Measurements from ENCODE around the gene CMIP. TPM values are rescaled to one million over a fixed set of nuclear protein-coding genes. Genes with fewer than 3 reads are reported as not detected.

CMIP gene
- total RNA-seq, 4 donors from 2014 or later, result 16.7 to 104 (median 43.6) TPM

- Histone ChIP-seq H3K4me3 (no peak overlapping the region), H3K9me3 (no peaks in the 10 kb centered on the region), H3K27me3 (no peaks in the 10 kb centered on the region), H3K4me1 (no peaks in the 10 kb centered on the region), H3K36me3 (no peaks in the 10 kb centered on the region), H3K27ac (no peak overlapping the region)
- TF ChIP-seq POLR2A (IDR thresholded peaks at IDR 0.05), result no peak
- no peak for TF ChIP-seq CTCF (IDR thresholded peaks at IDR 0.05)
- DNase-seq, result no peak
- intact Hi-C loops (cut with DNase I; ENCODE audit: low total_unique reads), result no loop called here
These were observed 158.2 kb downstream of the CMIP start for GRCh38 chr16:81602792-81603191.

- intact Hi-C loops (cut with DNase I; ENCODE audit: low total_unique reads), result no loop called here
- Histone ChIP-seq H3K4me1 (peaks cover 0 to 2% of the 10 kb centered on the region in 2 donors), H3K27ac (no peak overlapping the region), H3K27me3 (no peaks in the 10 kb centered on the region), H3K36me3 (no peaks in the 10 kb centered on the region), H3K4me3 (no peak overlapping the region), H3K9me3 (no peaks in the 10 kb centered on the region)
- DNase-seq, result no peak
- TF ChIP-seq POLR2A (IDR thresholded peaks at IDR 0.05), result no peak
- TF ChIP-seq CTCF (IDR thresholded peaks at IDR 0.05), result no peak
These were observed 160.4 kb downstream of the CMIP start for GRCh38 chr16:81604960-81605383.

- no peak for TF ChIP-seq CTCF (IDR thresholded peaks at IDR 0.05)
- TF ChIP-seq POLR2A (IDR thresholded peaks at IDR 0.05), result no peak
- intact Hi-C loops (cut with DNase I; ENCODE audit: low total_unique reads), result no loop called here
- H3K36me3 ChIP-seq, result no peaks in the 10 kb centered on the region
- no peak overlapping the region for H3K27ac ChIP-seq
- H3K27me3 ChIP-seq, result no peaks in the 10 kb centered on the region
- DNase-seq, result no peak
- H3K4me3 ChIP-seq, result no peak overlapping the region
- no peaks in the 10 kb centered on the region for H3K9me3 ChIP-seq
- peaks cover 0 to 7% of the 10 kb centered on the region in 2 donors for H3K4me1 ChIP-seq
These were observed 161.4 kb downstream of the CMIP start for GRCh38 chr16:81606039-81606438.

GRCh38 chr16:81607006-81607405 is 162.4 kb downstream of the CMIP start:
- Histone ChIP-seq H3K4me1 (peaks cover 0 to 7% of the 10 kb centered on the region in 2 donors), H3K36me3 (no peaks in the 10 kb centered on the region), H3K27me3 (no peaks in the 10 kb centered on the region), H3K27ac (no peak overlapping the region), H3K9me3 (no peaks in the 10 kb centered on the region), H3K4me3 (no peak overlapping the region)
- intact Hi-C loops (cut with DNase I; ENCODE audit: low total_unique reads), result no loop called here
- TF ChIP-seq POLR2A (IDR thresholded peaks at IDR 0.05), result no peak
- no peak for TF ChIP-seq CTCF (IDR thresholded peaks at IDR 0.05)
- no peak for DNase-seq

- Histone ChIP-seq H3K9me3 (no peaks in the 10 kb centered on the region), H3K27ac (no peak overlapping the region), H3K27me3 (no peaks in the 10 kb centered on the region), H3K36me3 (no peaks in the 10 kb centered on the region), H3K4me3 (no peak overlapping the region), H3K4me1 (peaks cover 0 to 7% of the 10 kb centered on the region in 2 donors)
- DNase-seq, result no peak
- intact Hi-C loops (cut with DNase I; ENCODE audit: low total_unique reads), result no loop called here
- no peak for TF ChIP-seq POLR2A (IDR thresholded peaks at IDR 0.05)
- no peak for TF ChIP-seq CTCF (IDR thresholded peaks at IDR 0.05)
These were observed 163.4 kb downstream of the CMIP start for GRCh38 chr16:81607805-81608522.
